Measurements from ENCODE around the gene TRMU. TPM values are rescaled to one million over a fixed set of nuclear protein-coding genes. Genes with fewer than 3 reads are reported as not detected.

The TRMU gene
- total and polyA plus RNA-seq, 4 donors: 14.3 to 34.4 (median 18.6) TPM

DNA sequence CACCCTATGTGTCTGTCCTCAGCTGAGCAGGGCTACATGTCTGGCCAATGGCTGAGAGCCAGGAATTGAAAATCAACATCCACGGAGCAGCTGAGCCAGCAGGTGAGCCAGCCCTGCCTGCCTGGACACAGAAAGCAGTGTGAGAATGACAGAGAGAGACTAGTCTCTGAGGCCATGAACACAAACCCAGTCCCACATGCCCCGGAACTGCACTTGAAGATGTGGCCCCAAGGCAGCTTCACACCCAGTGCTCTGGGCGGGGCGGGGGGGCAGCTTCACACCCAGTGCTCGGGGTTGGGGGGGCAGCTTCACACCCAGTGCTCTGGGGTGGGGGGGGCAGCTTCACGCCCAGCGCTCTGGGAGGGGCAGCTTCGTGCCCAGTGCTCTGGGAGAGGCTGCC, 37.6 kb downstream of the TRMU start:
- no peak for DNase-seq (ENCODE audit: low spot score)
- Histone ChIP-seq H3K4me1 (ENCODE audit: control insufficient read depth in 4 of 4, insufficient read depth in 4 of 4, low read length in 3 of 4) (peaks cover 19 to 72% (median 54%) of the 10 kb centered on the region in 4 donors), H3K4me3 (ENCODE audit: low read depth in 1 of 3, low read length in 3 of 3) (no peak overlapping the region), H3K27ac (ENCODE audit: low read depth in 1 of 2, low read length in 2 of 2) (no peak overlapping the region), H3K27me3 (ENCODE audit: control insufficient read depth in 4 of 4, insufficient read depth in 4 of 4, low read length in 3 of 4) (no peaks in the 10 kb centered on the region), H3K36me3 (ENCODE audit: control insufficient read depth in 4 of 4, insufficient read depth in 3 of 4, low read depth in 1 of 4, low read length in 3 of 4) (no peaks in the 10 kb centered on the region), H3K9ac (ENCODE audit: low read depth in 1 of 2, low read length in 2 of 2) (no peak overlapping the region), H3K9me3 (ENCODE audit: control insufficient read depth in 4 of 4, low read length in 3 of 4) (no peaks in the 10 kb centered on the region)
- WGBS: 46% methylated on average over 8 of the region's 8 CpGs
- no peak for TF ChIP-seq JUND (IDR thresholded peaks at IDR 0.05)
- no peak for TF ChIP-seq NR2F2 (IDR thresholded peaks at IDR 0.05)
- no peak for TF ChIP-seq SP1 (IDR thresholded peaks at IDR 0.05)
- TF ChIP-seq RXRA (IDR thresholded peaks at IDR 0.05): no peak
- no peak for TF ChIP-seq RAD21 (IDR thresholded peaks at IDR 0.05)
- TF ChIP-seq, protein P1, sequence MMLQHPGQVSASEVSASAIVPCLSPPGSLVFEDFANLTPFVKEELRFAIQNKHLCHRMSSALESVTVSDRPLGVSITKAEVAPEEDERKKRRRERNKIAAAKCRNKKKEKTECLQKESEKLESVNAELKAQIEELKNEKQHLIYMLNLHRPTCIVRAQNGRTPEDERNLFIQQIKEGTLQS (IDR thresholded peaks at IDR 0.05): no peak
- peak; percentile 14 for TF ChIP-seq FOXA2 (IDR thresholded peaks at IDR 0.05)
- TF ChIP-seq, protein P2, sequence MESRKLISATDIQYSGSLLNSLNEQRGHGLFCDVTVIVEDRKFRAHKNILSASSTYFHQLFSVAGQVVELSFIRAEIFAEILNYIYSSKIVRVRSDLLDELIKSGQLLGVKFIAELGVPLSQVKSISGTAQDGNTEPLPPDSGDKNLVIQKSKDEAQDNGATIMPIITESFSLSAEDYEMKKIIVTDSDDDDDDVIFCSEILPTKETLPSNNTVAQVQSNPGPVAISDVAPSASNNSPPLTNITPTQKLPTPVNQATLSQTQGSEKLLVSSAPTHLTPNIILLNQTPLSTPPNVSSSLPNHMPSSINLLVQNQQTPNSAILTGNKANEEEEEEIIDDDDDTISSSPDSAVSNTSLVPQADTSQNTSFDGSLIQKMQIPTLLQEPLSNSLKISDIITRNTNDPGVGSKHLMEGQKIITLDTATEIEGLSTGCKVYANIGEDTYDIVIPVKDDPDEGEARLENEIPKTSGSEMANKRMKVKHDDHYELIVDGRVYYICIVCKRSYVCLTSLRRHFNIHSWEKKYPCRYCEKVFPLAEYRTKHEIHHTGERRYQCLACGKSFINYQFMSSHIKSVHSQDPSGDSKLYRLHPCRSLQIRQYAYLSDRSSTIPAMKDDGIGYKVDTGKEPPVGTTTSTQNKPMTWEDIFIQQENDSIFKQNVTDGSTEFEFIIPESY (IDR thresholded peaks at IDR 0.05): no peak

DNA sequence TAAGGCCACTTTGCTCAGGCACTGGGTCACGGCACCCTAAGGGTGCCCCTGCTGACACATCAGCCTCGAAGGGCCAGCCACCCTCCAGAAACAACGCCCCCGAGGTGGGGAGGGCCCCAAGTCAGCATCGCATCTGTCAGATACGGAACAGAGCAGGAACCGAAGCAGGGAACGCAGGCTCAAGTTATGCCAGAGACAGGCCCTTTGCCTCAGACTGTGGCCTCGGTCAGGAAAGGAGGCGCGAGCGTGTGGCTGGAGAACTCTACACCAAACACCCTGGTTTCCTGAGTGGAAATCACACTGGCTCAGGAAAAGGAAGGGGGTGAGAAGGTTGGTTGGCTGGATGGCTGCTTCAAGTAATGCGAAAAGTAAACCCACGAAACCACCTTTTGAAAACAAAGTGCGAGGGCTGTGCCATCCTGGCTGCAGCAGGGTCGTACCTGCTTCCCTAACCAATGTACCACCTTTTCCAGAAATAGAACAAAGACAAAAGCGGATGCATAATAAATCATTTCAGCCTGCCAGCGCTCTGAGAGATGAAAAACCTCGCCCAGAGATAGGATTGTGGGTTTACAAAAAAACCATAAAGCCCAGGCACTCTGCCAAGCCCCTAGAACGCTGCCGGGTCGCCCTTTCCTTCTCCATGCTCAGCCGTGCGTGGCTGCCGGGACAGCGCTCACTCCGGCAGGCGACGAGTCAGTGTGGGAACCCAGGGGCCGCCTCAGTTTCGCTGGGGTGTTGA, 38.6 kb downstream of the TRMU start:
- no peak for DNase-seq (ENCODE audit: low spot score)
- no peak overlapping the region for H3K27ac ChIP-seq (ENCODE audit: low read depth in 1 of 2, low read length in 2 of 2)

More for the DNA sequence above, 38.6 kb downstream of the TRMU start:
- WGBS: 67% methylated on average over 31 of the region's 31 CpGs
- H3K36me3 ChIP-seq (ENCODE audit: control insufficient read depth in 4 of 4, insufficient read depth in 3 of 4, low read depth in 1 of 4, low read length in 3 of 4): no peaks in the 10 kb centered on the region
- no peak overlapping the region for H3K4me3 ChIP-seq (ENCODE audit: low read depth in 1 of 3, low read length in 3 of 3)
- no peaks in the 10 kb centered on the region for H3K27me3 ChIP-seq (ENCODE audit: control insufficient read depth in 4 of 4, insufficient read depth in 4 of 4, low read length in 3 of 4)
- no peak overlapping the region for H3K9ac ChIP-seq (ENCODE audit: low read depth in 1 of 2, low read length in 2 of 2)
- TF ChIP-seq, protein P3, sequence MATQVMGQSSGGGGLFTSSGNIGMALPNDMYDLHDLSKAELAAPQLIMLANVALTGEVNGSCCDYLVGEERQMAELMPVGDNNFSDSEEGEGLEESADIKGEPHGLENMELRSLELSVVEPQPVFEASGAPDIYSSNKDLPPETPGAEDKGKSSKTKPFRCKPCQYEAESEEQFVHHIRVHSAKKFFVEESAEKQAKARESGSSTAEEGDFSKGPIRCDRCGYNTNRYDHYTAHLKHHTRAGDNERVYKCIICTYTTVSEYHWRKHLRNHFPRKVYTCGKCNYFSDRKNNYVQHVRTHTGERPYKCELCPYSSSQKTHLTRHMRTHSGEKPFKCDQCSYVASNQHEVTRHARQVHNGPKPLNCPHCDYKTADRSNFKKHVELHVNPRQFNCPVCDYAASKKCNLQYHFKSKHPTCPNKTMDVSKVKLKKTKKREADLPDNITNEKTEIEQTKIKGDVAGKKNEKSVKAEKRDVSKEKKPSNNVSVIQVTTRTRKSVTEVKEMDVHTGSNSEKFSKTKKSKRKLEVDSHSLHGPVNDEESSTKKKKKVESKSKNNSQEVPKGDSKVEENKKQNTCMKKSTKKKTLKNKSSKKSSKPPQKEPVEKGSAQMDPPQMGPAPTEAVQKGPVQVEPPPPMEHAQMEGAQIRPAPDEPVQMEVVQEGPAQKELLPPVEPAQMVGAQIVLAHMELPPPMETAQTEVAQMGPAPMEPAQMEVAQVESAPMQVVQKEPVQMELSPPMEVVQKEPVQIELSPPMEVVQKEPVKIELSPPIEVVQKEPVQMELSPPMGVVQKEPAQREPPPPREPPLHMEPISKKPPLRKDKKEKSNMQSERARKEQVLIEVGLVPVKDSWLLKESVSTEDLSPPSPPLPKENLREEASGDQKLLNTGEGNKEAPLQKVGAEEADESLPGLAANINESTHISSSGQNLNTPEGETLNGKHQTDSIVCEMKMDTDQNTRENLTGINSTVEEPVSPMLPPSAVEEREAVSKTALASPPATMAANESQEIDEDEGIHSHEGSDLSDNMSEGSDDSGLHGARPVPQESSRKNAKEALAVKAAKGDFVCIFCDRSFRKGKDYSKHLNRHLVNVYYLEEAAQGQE (IDR thresholded peaks at IDR 0.05): no peak
- TF ChIP-seq SP1 (IDR thresholded peaks at IDR 0.05): no peak
- no peak for TF ChIP-seq NR2F2 (IDR thresholded peaks at IDR 0.05)
- no peak for TF ChIP-seq HNF4A (conservative IDR thresholded peaks at IDR 0.05)
- no peak for TF ChIP-seq GABPA (IDR thresholded peaks at IDR 0.05 in 1 of 2, conservative IDR thresholded peaks at IDR 0.05 in 1 of 2)
- no peak for TF ChIP-seq RXRA (IDR thresholded peaks at IDR 0.05)
- TF ChIP-seq EGR1 (IDR thresholded peaks at IDR 0.05; ENCODE audit: low read depth in 2 of 2): no peak
- TF ChIP-seq, protein P4, sequence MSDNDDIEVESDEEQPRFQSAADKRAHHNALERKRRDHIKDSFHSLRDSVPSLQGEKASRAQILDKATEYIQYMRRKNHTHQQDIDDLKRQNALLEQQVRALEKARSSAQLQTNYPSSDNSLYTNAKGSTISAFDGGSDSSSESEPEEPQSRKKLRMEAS (IDR thresholded peaks at IDR 0.05): no peak
- TF ChIP-seq, protein P2 (IDR thresholded peaks at IDR 0.05): no peak
- TF ChIP-seq, protein P1 (IDR thresholded peaks at IDR 0.05): no peak
- no peaks in the 10 kb centered on the region for H3K9me3 ChIP-seq (ENCODE audit: control insufficient read depth in 4 of 4, low read length in 3 of 4)
- peaks cover 27 to 73% (median 55%) of the 10 kb centered on the region in 4 donors for H3K4me1 ChIP-seq (ENCODE audit: control insufficient read depth in 4 of 4, insufficient read depth in 4 of 4, low read length in 3 of 4)

All from liver (tissue), 9 donors.